ENCODE results near the gene SHLD1. TPM values are rescaled to one million over a fixed set of nuclear protein-coding genes. Genes with fewer than 3 reads are reported as not detected.
"Not testable (repeated sequence)": the region's sequence is repeated elsewhere in the genome, so short reads cannot be mapped to it uniquely, and the experiment has no call there.

SHLD1 gene
- 2.0 and 3.6 TPM in 2 replicates for total RNA-seq (2014; rRNA removed; shearing (Covaris generic))

GRCh38 chr20:5749952-5750779, at the start of gene SHLD1:
Gene SHLD1, plus strand, starts transcription at chr20:5750401. Its CDS starts 22,465 bp downstream, at chr20:5772866.
- peak within 1 kb of the TSS; percentile 38 for H3K4me3 ChIP-seq (ENCODE audit: insufficient read depth, low read depth, low read length)
- DNase-seq: peak; percentile 77
- no peaks in the 10 kb centered on the region for H3K36me3 ChIP-seq (replicated peaks; ENCODE audit: control insufficient read depth, insufficient read depth, low read length)
- H3K27me3 ChIP-seq (ENCODE audit: control insufficient read depth, insufficient read depth, low read length): no peaks in the 10 kb centered on the region

- H3K4me3 ChIP-seq (ENCODE audit: insufficient read depth, low read depth, low read length); H3K36me3 ChIP-seq (replicated peaks; ENCODE audit: control insufficient read depth, insufficient read depth, low read length); DNase-seq; H3K27me3 ChIP-seq (ENCODE audit: control insufficient read depth, insufficient read depth, low read length): not testable (repeated sequence)
These were observed 47.9 kb upstream of the SHLD1 start for GRCh38 chr20:5702339-5702738.

DNA sequence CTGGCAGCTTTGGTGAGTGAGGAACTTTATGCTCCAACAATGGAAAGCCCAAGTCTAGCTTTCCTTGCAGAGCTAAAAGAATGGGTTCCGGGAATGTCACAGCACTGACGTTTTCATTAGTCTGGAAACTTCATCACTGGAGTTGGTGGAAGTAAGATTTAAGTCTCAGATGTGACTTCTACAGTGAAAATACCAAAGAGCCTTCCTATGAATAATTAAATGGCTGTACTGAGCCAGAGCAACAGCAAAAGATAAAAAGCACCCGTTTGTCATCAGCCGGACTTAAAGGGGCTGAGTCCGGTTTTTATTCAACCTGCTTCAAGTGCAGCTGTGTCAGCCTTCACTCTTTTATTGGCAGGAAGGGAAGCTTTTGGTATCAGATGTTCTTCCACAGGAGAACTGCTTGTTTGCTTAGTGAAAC, 46.5 kb upstream of the SHLD1 start:
- Histone ChIP-seq H3K27me3 (ENCODE audit: control insufficient read depth, insufficient read depth, low read length) (no peaks in the 10 kb centered on the region), H3K4me3 (ENCODE audit: insufficient read depth, low read depth, low read length) (no peak overlapping the region), H3K36me3 (replicated peaks; ENCODE audit: control insufficient read depth, insufficient read depth, low read length) (no peaks in the 10 kb centered on the region)
- DNase-seq: no peak

DNA sequence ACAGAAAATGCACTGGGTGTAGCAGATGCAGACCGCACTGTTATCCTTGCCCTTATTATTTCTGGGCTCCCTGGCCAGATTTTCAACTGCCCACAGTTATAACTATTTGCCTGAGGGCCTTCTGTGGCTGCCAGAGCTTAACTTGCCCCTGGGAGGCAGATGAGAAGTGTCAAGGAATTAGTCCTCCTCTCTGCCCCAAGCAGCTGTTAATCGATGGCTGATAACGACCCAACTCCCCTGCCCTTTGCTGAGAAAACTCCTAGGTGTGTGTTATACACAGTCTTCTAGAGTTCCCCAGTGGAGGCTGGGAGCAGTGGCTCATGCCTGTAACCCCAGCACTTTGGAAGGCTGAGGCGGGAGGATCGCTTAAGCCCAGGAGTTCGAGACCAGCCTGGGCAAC, 44.4 kb upstream of the SHLD1 start:
- H3K27me3 ChIP-seq (ENCODE audit: control insufficient read depth, insufficient read depth, low read length): no peaks in the 10 kb centered on the region
- H3K36me3 ChIP-seq (replicated peaks; ENCODE audit: control insufficient read depth, insufficient read depth, low read length): no peaks in the 10 kb centered on the region
- H3K4me3 ChIP-seq (ENCODE audit: insufficient read depth, low read depth, low read length): no peak overlapping the region
- no peak for DNase-seq

- no peak for DNase-seq
- no peak overlapping the region for H3K4me3 ChIP-seq (ENCODE audit: insufficient read depth, low read depth, low read length)
- no peaks in the 10 kb centered on the region for H3K36me3 ChIP-seq (replicated peaks; ENCODE audit: control insufficient read depth, insufficient read depth, low read length)
- no peaks in the 10 kb centered on the region for H3K27me3 ChIP-seq (ENCODE audit: control insufficient read depth, insufficient read depth, low read length)
These were observed 43.4 kb upstream of the SHLD1 start for GRCh38 chr20:5706797-5707196.

GRCh38 chr20:5710551-5710950, 39.6 kb upstream of the SHLD1 start:
- Histone ChIP-seq H3K4me3 (ENCODE audit: insufficient read depth, low read depth, low read length) (no peak overlapping the region), H3K36me3 (replicated peaks; ENCODE audit: control insufficient read depth, insufficient read depth, low read length) (no peaks in the 10 kb centered on the region), H3K27me3 (ENCODE audit: control insufficient read depth, insufficient read depth, low read length) (no peaks in the 10 kb centered on the region)
- DNase-seq: no peak

DNA sequence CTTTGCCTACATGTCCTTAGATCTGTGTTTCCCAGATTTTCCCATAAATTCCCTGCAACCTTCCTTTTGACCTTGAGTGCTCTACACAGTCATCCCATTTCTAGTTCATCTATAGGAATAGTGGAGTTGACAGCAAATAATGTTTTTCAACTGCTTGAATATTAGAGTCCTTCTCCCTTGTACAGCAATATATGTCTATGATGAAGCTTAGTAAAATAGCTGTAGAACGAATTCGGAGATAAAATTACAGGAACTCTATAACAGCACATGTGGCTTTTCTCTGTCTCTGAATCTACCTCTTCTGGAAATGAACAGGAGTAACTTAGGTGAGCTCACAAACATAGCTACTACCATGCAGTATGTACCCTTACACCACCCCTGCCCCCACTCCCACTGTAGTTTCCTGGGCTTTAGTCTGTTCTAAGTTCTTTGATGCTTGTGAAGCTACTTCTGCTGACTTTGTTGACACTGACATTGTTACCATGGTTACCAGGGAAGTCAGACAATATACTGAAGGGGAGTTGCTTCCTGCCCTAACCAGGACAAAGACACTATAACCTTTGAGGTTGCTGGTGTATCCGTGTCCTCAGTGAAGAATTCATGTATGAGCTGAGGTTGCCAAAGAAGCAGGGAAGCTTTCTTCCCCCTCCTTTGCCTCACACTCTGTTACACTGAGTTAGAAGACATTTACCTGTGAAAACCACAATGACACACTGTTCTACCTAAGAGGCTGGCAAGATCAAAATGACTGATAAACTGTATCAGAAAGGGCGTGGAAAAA, 35.8 kb upstream of the SHLD1 start:
- H3K4me3 ChIP-seq (ENCODE audit: insufficient read depth, low read depth, low read length): no peak overlapping the region
- no peaks in the 10 kb centered on the region for H3K27me3 ChIP-seq (ENCODE audit: control insufficient read depth, insufficient read depth, low read length)
- H3K36me3 ChIP-seq (replicated peaks; ENCODE audit: control insufficient read depth, insufficient read depth, low read length): no peaks in the 10 kb centered on the region
- peak; percentile 35 for DNase-seq

DNA sequence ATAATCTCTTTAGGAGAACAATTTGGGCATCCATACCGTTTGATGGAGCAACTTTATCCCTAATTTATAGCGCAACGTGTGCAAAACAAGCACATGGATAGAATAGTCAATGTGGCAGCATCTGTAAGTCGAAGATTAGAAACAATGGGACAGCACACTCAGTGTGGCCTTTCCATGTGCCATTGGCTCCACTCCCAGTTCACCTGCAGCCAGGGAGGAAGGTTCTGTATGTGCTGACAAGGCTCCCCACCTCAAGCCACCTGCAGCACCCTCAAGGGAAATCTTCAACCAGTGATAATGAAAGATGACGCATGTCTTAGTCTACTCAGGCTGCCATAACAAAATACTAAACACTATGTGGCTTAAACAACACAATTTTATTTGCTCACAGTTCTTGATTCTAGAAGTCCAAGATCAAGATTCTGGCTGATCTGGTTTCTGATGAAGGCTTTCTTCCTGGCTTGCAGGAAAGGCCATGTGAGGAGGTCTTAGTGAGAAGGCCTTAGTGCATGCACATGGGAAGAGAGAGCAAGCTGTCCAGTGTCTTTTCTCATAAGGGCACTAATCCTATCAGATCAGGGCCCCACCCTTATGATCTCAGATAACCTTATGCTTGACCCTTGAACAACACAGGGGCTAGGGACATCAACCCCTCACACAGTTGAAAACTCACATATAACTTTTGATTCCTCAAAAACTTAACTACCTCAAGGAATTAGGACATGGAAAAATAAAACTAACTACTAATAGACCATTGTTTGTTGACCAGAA, 34.9 kb upstream of the SHLD1 start:
- Histone ChIP-seq H3K27me3 (ENCODE audit: control insufficient read depth, insufficient read depth, low read length) (no peaks in the 10 kb centered on the region), H3K36me3 (replicated peaks; ENCODE audit: control insufficient read depth, insufficient read depth, low read length) (no peaks in the 10 kb centered on the region)
- DNase-seq: no peak

DNA sequence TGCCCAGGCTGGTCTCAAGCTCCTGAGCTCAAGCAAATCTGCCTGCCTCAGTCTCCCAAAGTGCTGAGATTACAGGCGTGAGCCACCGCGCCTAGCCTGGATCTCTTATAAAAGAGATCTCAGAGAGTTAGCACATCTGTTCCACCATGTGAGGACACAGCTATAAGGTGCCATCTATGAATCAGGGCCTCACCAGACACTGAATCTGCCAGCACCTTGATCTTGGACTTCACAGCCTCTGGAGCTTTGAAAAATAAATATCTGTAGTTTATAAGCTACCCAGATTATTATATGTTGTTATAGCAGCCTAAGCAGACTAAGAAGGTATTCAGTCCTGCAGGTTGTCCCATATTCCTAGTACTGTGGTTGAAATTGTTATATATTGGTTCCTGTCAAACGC, 33.2 kb upstream of the SHLD1 start:
- H3K27me3 ChIP-seq (ENCODE audit: control insufficient read depth, insufficient read depth, low read length): no peaks in the 10 kb centered on the region
- DNase-seq: no peak
- H3K4me3 ChIP-seq (ENCODE audit: insufficient read depth, low read depth, low read length): no peak overlapping the region
- no peaks in the 10 kb centered on the region for H3K36me3 ChIP-seq (replicated peaks; ENCODE audit: control insufficient read depth, insufficient read depth, low read length)

More for the DNA sequence above, 34.9 kb upstream of the SHLD1 start:
- no peak overlapping the region for H3K4me3 ChIP-seq (ENCODE audit: insufficient read depth, low read depth, low read length)

GRCh38 chr20:5718896-5719595, 31.2 kb upstream of the SHLD1 start:
- Histone ChIP-seq H3K36me3 (replicated peaks; ENCODE audit: control insufficient read depth, insufficient read depth, low read length) (no peaks in the 10 kb centered on the region), H3K27me3 (ENCODE audit: control insufficient read depth, insufficient read depth, low read length) (no peaks in the 10 kb centered on the region), H3K4me3 (ENCODE audit: insufficient read depth, low read depth, low read length) (no peak overlapping the region)
- DNase-seq: no peak

GRCh38 chr20:5719861-5720403, 30.3 kb upstream of the SHLD1 start:
- DNase-seq: no peak
- H3K27me3 ChIP-seq (ENCODE audit: control insufficient read depth, insufficient read depth, low read length): no peaks in the 10 kb centered on the region
- H3K4me3 ChIP-seq (ENCODE audit: insufficient read depth, low read depth, low read length): no peak overlapping the region
- H3K36me3 ChIP-seq (replicated peaks; ENCODE audit: control insufficient read depth, insufficient read depth, low read length): no peaks in the 10 kb centered on the region

GRCh38 chr20:5720696-5721095, 29.5 kb upstream of the SHLD1 start:
- Histone ChIP-seq H3K4me3 (ENCODE audit: insufficient read depth, low read depth, low read length) (no peak overlapping the region), H3K27me3 (ENCODE audit: control insufficient read depth, insufficient read depth, low read length) (no peaks in the 10 kb centered on the region), H3K36me3 (replicated peaks; ENCODE audit: control insufficient read depth, insufficient read depth, low read length) (no peaks in the 10 kb centered on the region)
- DNase-seq: no peak

DNA sequence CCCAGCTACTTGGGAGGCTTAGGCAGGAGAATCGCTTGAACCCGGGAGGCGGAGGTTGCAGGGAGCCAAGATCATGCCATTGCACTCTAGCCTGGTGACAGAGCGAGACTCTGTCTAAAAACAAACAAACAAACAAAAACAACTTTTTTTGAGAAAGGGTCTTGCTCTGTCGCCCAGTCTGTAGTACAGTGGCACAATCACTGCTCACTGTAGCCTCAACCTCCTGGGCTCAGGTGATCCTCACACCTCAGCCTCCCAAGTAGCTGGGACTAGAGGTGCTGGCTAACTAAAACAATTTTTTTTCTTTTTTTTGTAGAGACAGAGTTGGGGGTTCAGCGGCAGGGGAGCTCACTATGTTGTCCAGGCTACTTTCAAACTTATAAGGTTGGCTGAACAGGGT, 28.8 kb upstream of the SHLD1 start:
- H3K4me3 ChIP-seq (ENCODE audit: insufficient read depth, low read depth, low read length); H3K27me3 ChIP-seq (ENCODE audit: control insufficient read depth, insufficient read depth, low read length); DNase-seq; H3K36me3 ChIP-seq (replicated peaks; ENCODE audit: control insufficient read depth, insufficient read depth, low read length): not testable (repeated sequence)

- Histone ChIP-seq H3K27me3 (ENCODE audit: control insufficient read depth, insufficient read depth, low read length) (no peaks in the 10 kb centered on the region), H3K36me3 (replicated peaks; ENCODE audit: control insufficient read depth, insufficient read depth, low read length) (no peaks in the 10 kb centered on the region), H3K4me3 (ENCODE audit: insufficient read depth, low read depth, low read length) (no peak overlapping the region)
- no peak for DNase-seq
These were observed 27.3 kb upstream of the SHLD1 start for GRCh38 chr20:5722927-5723326.
